PFSK-1 (cell line): ENCODE data around the gene KSR1.

ENCODE experiments used
- FOXP2 ChIP-seq: optimal IDR thresholded peaks from 2 replicates; pipeline ENCODE3; 2011; ENCODE audit warnings: borderline replicate concordance, control low read depth, inconsistent platforms; ENCODE audit not compliant: insufficient read depth; ENCODE audit errors: extremely low read length, extremely low read depth
- POLR2AphosphoS5 ChIP-seq: IDR thresholded peaks from 2 replicates; pipeline ENCODE4 v1.6.1; 2012; ENCODE audit warnings: low read depth, mild to moderate bottlenecking, control low read depth, low read length, moderate library complexity
- SIN3A ChIP-seq: IDR thresholded peaks from 2 replicates; pipeline ENCODE4 v1.6.1; 2012; ENCODE audit warnings: mild to moderate bottlenecking, low read length, moderate library complexity, borderline replicate concordance; ENCODE audit not compliant: insufficient read depth
- TAF1 ChIP-seq: IDR thresholded peaks from 2 replicates; pipeline ENCODE4 v1.6.1; 2012; ENCODE audit warnings: low read length, control low read depth, borderline replicate concordance; ENCODE audit not compliant: insufficient read depth
- TF ChIP-seq, protein P1 (sequence below), 2 experiments: IDR thresholded peaks; 2 replicates each; pipeline versions ENCODE4 v1.6.1 to v1.8.0; 2011 to 2012; ENCODE audit warnings: low read depth in 2 of 2, low read length in 2 of 2, control low read depth in 1 of 2, inconsistent platforms in 1 of 2, mild to moderate bottlenecking in 1 of 2, moderate library complexity in 1 of 2; ENCODE audit not compliant: insufficient read depth in 1 of 2

Gene KSR1

GRCh38 chr17:27550974-27551505, 94.8 kb downstream of the KSR1 start:
- no peak for TF ChIP-seq FOXP2
- no peak for TF ChIP-seq POLR2AphosphoS5
- TF ChIP-seq, protein P1, sequence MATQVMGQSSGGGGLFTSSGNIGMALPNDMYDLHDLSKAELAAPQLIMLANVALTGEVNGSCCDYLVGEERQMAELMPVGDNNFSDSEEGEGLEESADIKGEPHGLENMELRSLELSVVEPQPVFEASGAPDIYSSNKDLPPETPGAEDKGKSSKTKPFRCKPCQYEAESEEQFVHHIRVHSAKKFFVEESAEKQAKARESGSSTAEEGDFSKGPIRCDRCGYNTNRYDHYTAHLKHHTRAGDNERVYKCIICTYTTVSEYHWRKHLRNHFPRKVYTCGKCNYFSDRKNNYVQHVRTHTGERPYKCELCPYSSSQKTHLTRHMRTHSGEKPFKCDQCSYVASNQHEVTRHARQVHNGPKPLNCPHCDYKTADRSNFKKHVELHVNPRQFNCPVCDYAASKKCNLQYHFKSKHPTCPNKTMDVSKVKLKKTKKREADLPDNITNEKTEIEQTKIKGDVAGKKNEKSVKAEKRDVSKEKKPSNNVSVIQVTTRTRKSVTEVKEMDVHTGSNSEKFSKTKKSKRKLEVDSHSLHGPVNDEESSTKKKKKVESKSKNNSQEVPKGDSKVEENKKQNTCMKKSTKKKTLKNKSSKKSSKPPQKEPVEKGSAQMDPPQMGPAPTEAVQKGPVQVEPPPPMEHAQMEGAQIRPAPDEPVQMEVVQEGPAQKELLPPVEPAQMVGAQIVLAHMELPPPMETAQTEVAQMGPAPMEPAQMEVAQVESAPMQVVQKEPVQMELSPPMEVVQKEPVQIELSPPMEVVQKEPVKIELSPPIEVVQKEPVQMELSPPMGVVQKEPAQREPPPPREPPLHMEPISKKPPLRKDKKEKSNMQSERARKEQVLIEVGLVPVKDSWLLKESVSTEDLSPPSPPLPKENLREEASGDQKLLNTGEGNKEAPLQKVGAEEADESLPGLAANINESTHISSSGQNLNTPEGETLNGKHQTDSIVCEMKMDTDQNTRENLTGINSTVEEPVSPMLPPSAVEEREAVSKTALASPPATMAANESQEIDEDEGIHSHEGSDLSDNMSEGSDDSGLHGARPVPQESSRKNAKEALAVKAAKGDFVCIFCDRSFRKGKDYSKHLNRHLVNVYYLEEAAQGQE (IDR thresholded peaks at IDR 0.05; ENCODE audit: insufficient read depth in 1 of 2, low read depth in 2 of 2, low read length in 2 of 2): no peak
- TF ChIP-seq SIN3A: no peak

- TF ChIP-seq TAF1 (no peak), POLR2AphosphoS5 (no peak), FOXP2 (no peak), SIN3A (no peak)
- TF ChIP-seq, protein P1 (IDR thresholded peaks at IDR 0.05; ENCODE audit: insufficient read depth in 1 of 2, low read depth in 2 of 2, low read length in 2 of 2): no peak
Observed at GRCh38 chr17:27551701-27552248, 95.5 kb downstream of the KSR1 start.

- TF ChIP-seq TAF1 (no peak), SIN3A (no peak), FOXP2 (no peak), POLR2AphosphoS5 (no peak)
- TF ChIP-seq, protein P1 (IDR thresholded peaks at IDR 0.05; ENCODE audit: insufficient read depth in 1 of 2, low read depth in 2 of 2, low read length in 2 of 2): no peak
Observed at GRCh38 chr17:27552276-27552732, 96.1 kb downstream of the KSR1 start.

- TF ChIP-seq FOXP2: no peak
- no peak for TF ChIP-seq POLR2AphosphoS5
- no peak for TF ChIP-seq TAF1
- TF ChIP-seq, protein P1 (IDR thresholded peaks at IDR 0.05; ENCODE audit: insufficient read depth in 1 of 2, low read depth in 2 of 2, low read length in 2 of 2): no peak
- no peak for TF ChIP-seq SIN3A
Observed at GRCh38 chr17:27553019-27553511, 96.8 kb downstream of the KSR1 start.
